K562 (cell line): ENCODE results near the gene FABP3. TPM values are rescaled to one million over a fixed set of nuclear protein-coding genes. Genes with fewer than 3 reads are reported as not detected.

Experiments used
- ELF1 ChIP-seq: fragments of 200-800 bp; sonication (Bioruptor generic); IDR thresholded peaks from 2 replicates; pipeline ENCODE4 v1.6.1; 2016; ENCODE audit warnings: missing genetic modification characterization, missing compliant biosample characterization
- ELF4 ChIP-seq: fragments of 450-650 bp; formaldehyde crosslinking; IDR thresholded peaks from 2 replicates; pipeline ENCODE4 v1.4.0; 2022; ENCODE audit warnings: missing genetic modification characterization
- GTF2E2 ChIP-seq: fragments of 200-800 bp; sonication (Bioruptor generic); IDR thresholded peaks from 2 replicates; pipeline ENCODE4 v1.6.1; 2016; ENCODE audit warnings: missing genetic modification characterization, missing compliant biosample characterization
- HMGN3 ChIP-seq: IDR thresholded peaks from 2 replicates; pipeline ENCODE4 v1.6.1; 2011; ENCODE audit warnings: borderline replicate concordance, low read depth, mild to moderate bottlenecking, mixed read lengths, low read length; ENCODE audit not compliant: insufficient read length; ENCODE audit errors: extremely low read depth
- HNRNPK ChIP-seq: fragments of 200-400 bp; formaldehyde crosslinking; IDR thresholded peaks from one replicate; pipeline ENCODE4 v1.6.1; 2018; ENCODE audit warnings: mild to moderate bottlenecking, low read depth, low read length; ENCODE audit not compliant: poor library complexity, severe bottlenecking
- HSF4 ChIP-seq: fragments of 250-450 bp; sonication (Bioruptor Pico); IDR thresholded peaks from 2 replicates; pipeline ENCODE4 v2.1.2; 2022; ENCODE audit warnings: mild to moderate bottlenecking, moderate library complexity, borderline replicate concordance
- NFIC ChIP-seq: fragments of 450-650 bp; IDR thresholded peaks from 2 replicates; pipeline ENCODE4 v1.6.1; 2017; ENCODE audit warnings: mild to moderate bottlenecking, inconsistent platforms
- NRF1 ChIP-seq, 2 experiments: fragments of 450-650 bp; IDR thresholded peaks in 1 of 2; conservative IDR thresholded peaks in 1 of 2; 2 replicates each; pipeline ENCODE4 v1.6.1; 2014; ENCODE audit warnings: mild to moderate bottlenecking in 2 of 2
- OTX1 ChIP-seq: fragments of 450-650 bp; formaldehyde crosslinking; IDR thresholded peaks from 2 replicates; pipeline ENCODE4 v1.4.0; 2022; ENCODE audit warnings: mild to moderate bottlenecking
- POLR2AphosphoS5 ChIP-seq: IDR thresholded peaks from 2 replicates; pipeline ENCODE4 v1.6.1; 2011; ENCODE audit warnings: mild to moderate bottlenecking, low read depth, low read length, moderate library complexity; ENCODE audit not compliant: control insufficient read depth, insufficient read depth
- PPARD ChIP-seq: fragments of 250-450 bp; sonication (Bioruptor Pico); IDR thresholded peaks from 2 replicates; pipeline ENCODE4 v1.8.0; 2022; ENCODE audit warnings: inconsistent platforms, mild to moderate bottlenecking, moderate library complexity
- PRPF4 ChIP-seq: fragments of 200-400 bp; formaldehyde crosslinking; IDR thresholded peaks from one replicate; pipeline ENCODE4 v1.6.1; 2017; ENCODE audit warnings: low read length, low read depth, mild to moderate bottlenecking; ENCODE audit not compliant: insufficient read depth, poor library complexity, severe bottlenecking
- PTTG1 ChIP-seq: fragments of 450-650 bp; IDR thresholded peaks from 2 replicates; pipeline ENCODE4 v1.6.1; 2016; ENCODE audit warnings: low read depth, mild to moderate bottlenecking, missing genetic modification characterization, missing compliant biosample characterization
- SP2 ChIP-seq: IDR thresholded peaks from 2 replicates; pipeline ENCODE4 v1.6.1; 2011; ENCODE audit warnings: mild to moderate bottlenecking, low read depth, low read length, moderate library complexity; ENCODE audit not compliant: poor library complexity, severe bottlenecking; ENCODE audit errors: extremely low read depth
- U2AF1 ChIP-seq: fragments of 200-400 bp; formaldehyde crosslinking; optimal IDR thresholded peaks from 2 replicates; pipeline ENCODE3; 2017; ENCODE audit warnings: mild to moderate bottlenecking, low read depth, low read length, moderate library complexity
- UBTF ChIP-seq, 2 experiments: IDR thresholded peaks; 2 replicates each; pipeline ENCODE4 v1.6.1; 2012; ENCODE audit warnings: improper control_type of control experiment in 2 of 2, low read depth in 2 of 2, low read length in 2 of 2, borderline replicate concordance in 1 of 2
- ZBTB33 ChIP-seq: sonication (generic); formaldehyde crosslinking; IDR thresholded peaks from 2 replicates; pipeline ENCODE4 v1.8.1; 2023; ENCODE audit warnings: mild to moderate bottlenecking, missing genetic modification reagents
- ZKSCAN3 ChIP-seq: fragments of 250-450 bp; sonication (Bioruptor Pico); IDR thresholded peaks from 2 replicates; pipeline ENCODE4 v1.4.0; 2020
- ZNF12 ChIP-seq: sonication (generic); formaldehyde crosslinking; IDR thresholded peaks from 2 replicates; pipeline ENCODE4 v1.4.0; 2020; ENCODE audit warnings: mild to moderate bottlenecking, missing genetic modification reagents
- ZNF444 ChIP-seq: fragments of 250-450 bp; sonication (Bioruptor Pico); IDR thresholded peaks from 2 replicates; pipeline ENCODE4 v1.4.0; 2020; ENCODE audit warnings: mild to moderate bottlenecking, moderate library complexity
- ZNF76 ChIP-seq: fragments of 250-450 bp; sonication (Bioruptor Pico); IDR thresholded peaks from 2 replicates; pipeline ENCODE4 v1.4.0; 2020; ENCODE audit warnings: mild to moderate bottlenecking, moderate library complexity, borderline replicate concordance
- polyA plus RNA-seq, 8 experiments: library from polyadenylated mRNA; depleted of rRNA in 4 of 8; stranded (reverse) in 5 of 8; unstranded in 3 of 8; fragments of >200 nt; fragmentation: Nextera tagmentation in 2 of 8; fragmentation: Illumina TruSeq in 1 of 8; extraction: Ambion mirVana in 2 of 8; extraction: Trizol in 1 of 8; gene quantifications; 2 replicates each; pipeline versions ENCODE4 v1.2.1 to v1.2.3, GENCODE V29; 2011 to 2014; ENCODE audit warnings: inconsistent platforms in 1 of 8, missing spikeins in 1 of 8
- total RNA-seq, 7 experiments: library from RNA; depleted of rRNA in 6 of 7; stranded (reverse); fragments of >200 nt in 6 of 7; fragmentation: Illumina TruSeq in 2 of 7; extraction: Trizol in 2 of 7; gene quantifications; 2 replicates each; pipeline versions ENCODE4 v1.2.1 to v1.2.3, GENCODE V29; 2011 to 2021; ENCODE audit warnings: low replicate concordance in 1 of 7
- TF ChIP-seq, protein P1 (sequence below): sonication (generic); formaldehyde crosslinking; IDR thresholded peaks from 2 replicates; pipeline ENCODE4 v1.9.0; 2022; ENCODE audit warnings: mild to moderate bottlenecking, missing genetic modification reagents

FABP3 gene
- total and polyA plus RNA-seq, 9 of the 15 experiments (the other 6 are each of a cell fraction or from before 2014, with no cell fraction given), result 0.22 TPM; not detected in 8

GRCh38 chr1:31409946-31410858 is 37.3 kb upstream of the FABP3 start (continued):
- TF ChIP-seq ZNF444 (CRISPR knock-in tag) (no peak), UBTF (IDR thresholded peaks at IDR 0.05; ENCODE audit: borderline replicate concordance in 1 of 2, low read depth in 2 of 2, low read length in 2 of 2) (peak in 1 of 2 experiments; percentile 55; a peak in 1 of 4 replicates), PPARD (CRISPR knock-in tag) (no peak), HMGN3 (no peak), GTF2E2 (tag) (no peak), NFIC (peak; percentile 41), ZNF12 (CRISPR knock-in tag) (no peak), SP2 (no peak), POLR2AphosphoS5 (peak; percentile 41; the same call in 1 of the 2 replicates), ELF4 (CRISPR knock-in tag) (no peak), OTX1 (CRISPR knock-in tag) (no peak), PRPF4 (no peak), ZBTB33 (CRISPR knock-in tag) (no peak), ZNF76 (no peak), NRF1 (conservative IDR thresholded peaks at IDR 0.05 in 1 of 2, IDR thresholded peaks at IDR 0.05 in 1 of 2) (peak; percentile 20 to 51; a peak in 1 of 4 replicates), PTTG1 (tag) (no peak), HNRNPK (no peak), HSF4 (CRISPR knock-in tag) (no peak), U2AF1 (no peak), ZKSCAN3 (no peak), ELF1 (tag) (no peak)
- TF ChIP-seq, protein P1, sequence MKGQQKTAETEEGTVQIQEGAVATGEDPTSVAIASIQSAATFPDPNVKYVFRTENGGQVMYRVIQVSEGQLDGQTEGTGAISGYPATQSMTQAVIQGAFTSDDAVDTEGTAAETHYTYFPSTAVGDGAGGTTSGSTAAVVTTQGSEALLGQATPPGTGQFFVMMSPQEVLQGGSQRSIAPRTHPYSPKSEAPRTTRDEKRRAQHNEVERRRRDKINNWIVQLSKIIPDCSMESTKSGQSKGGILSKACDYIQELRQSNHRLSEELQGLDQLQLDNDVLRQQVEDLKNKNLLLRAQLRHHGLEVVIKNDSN (CRISPR knock-in tag), result no peak
